Measurements from ENCODE around the gene FOXP1. TPM values are rescaled to one million over a fixed set of nuclear protein-coding genes. Genes with fewer than 3 reads are reported as not detected.

The FOXP1 gene
- total and polyA plus RNA-seq, 2 donors: 26.1 to 42.3 TPM

- WGBS: 91% methylated on average over 5 of the region's 5 CpGs
- no peak overlapping the region for H3K27ac ChIP-seq (ENCODE audit: low read depth in 1 of 2, low read length in 1 of 2)
Measured at GRCh38 chr3:70951316-70951715, 632.2 kb downstream of the FOXP1 start.

GRCh38 chr3:70947579-70947978 is 635.9 kb downstream of the FOXP1 start:
- H3K27me3 ChIP-seq (ENCODE audit: control insufficient read depth in 2 of 2, insufficient read depth in 1 of 2, low read length in 1 of 2): no peaks in the 10 kb centered on the region
- no peaks in the 10 kb centered on the region for H3K4me1 ChIP-seq (ENCODE audit: control insufficient read depth in 2 of 2, insufficient read depth in 2 of 2, low read length in 2 of 2)
- no peak for DNase-seq (ENCODE audit: low read depth in 6 of 9, low spot score in 9 of 9)
- no peaks in the 10 kb centered on the region for H3K36me3 ChIP-seq (ENCODE audit: control insufficient read depth in 2 of 2, insufficient read depth in 2 of 2, low read length in 1 of 2)
- no peaks in the 10 kb centered on the region for H3K9me3 ChIP-seq (ENCODE audit: control insufficient read depth in 2 of 2, insufficient read depth in 1 of 2, low read length in 1 of 2)
- WGBS: 100% methylated on average over 1 of the region's 1 CpG
- H3K27ac ChIP-seq (ENCODE audit: low read depth in 1 of 2, low read length in 1 of 2): no peak overlapping the region
- H3K4me3 ChIP-seq (ENCODE audit: low read length in 2 of 2): no peak overlapping the region

More at GRCh38 chr3:70951316-70951715, 632.2 kb downstream of the FOXP1 start:
- Histone ChIP-seq H3K27me3 (ENCODE audit: control insufficient read depth in 2 of 2, insufficient read depth in 1 of 2, low read length in 1 of 2) (no peaks in the 10 kb centered on the region), H3K4me1 (ENCODE audit: control insufficient read depth in 2 of 2, insufficient read depth in 2 of 2, low read length in 2 of 2) (no peaks in the 10 kb centered on the region), H3K36me3 (ENCODE audit: control insufficient read depth in 2 of 2, insufficient read depth in 2 of 2, low read length in 1 of 2) (peaks cover 0 to 3% of the 10 kb centered on the region in 2 donors), H3K9me3 (ENCODE audit: control insufficient read depth in 2 of 2, insufficient read depth in 1 of 2, low read length in 1 of 2) (no peaks in the 10 kb centered on the region), H3K4me3 (ENCODE audit: low read length in 2 of 2) (no peak overlapping the region)
- DNase-seq (ENCODE audit: low read depth in 6 of 9, low spot score in 9 of 9): no peak

- no peak overlapping the region for H3K4me3 ChIP-seq (ENCODE audit: low read length in 2 of 2)
- H3K9me3 ChIP-seq (ENCODE audit: control insufficient read depth in 2 of 2, insufficient read depth in 1 of 2, low read length in 1 of 2): no peaks in the 10 kb centered on the region
- WGBS: 96% methylated on average over 3 of the region's 3 CpGs
- H3K27me3 ChIP-seq (ENCODE audit: control insufficient read depth in 2 of 2, insufficient read depth in 1 of 2, low read length in 1 of 2): no peaks in the 10 kb centered on the region
- no peak for DNase-seq (ENCODE audit: low read depth in 6 of 9, low spot score in 9 of 9)
- H3K36me3 ChIP-seq (ENCODE audit: control insufficient read depth in 2 of 2, insufficient read depth in 2 of 2, low read length in 1 of 2): no peaks in the 10 kb centered on the region
- H3K4me1 ChIP-seq (ENCODE audit: control insufficient read depth in 2 of 2, insufficient read depth in 2 of 2, low read length in 2 of 2): no peaks in the 10 kb centered on the region
- H3K27ac ChIP-seq (ENCODE audit: low read depth in 1 of 2, low read length in 1 of 2): no peak overlapping the region
Measured at GRCh38 chr3:70943886-70944285, 639.6 kb downstream of the FOXP1 start.

GRCh38 chr3:70933105-70933810 is 650.3 kb downstream of the FOXP1 start:
- no peaks in the 10 kb centered on the region for H3K9me3 ChIP-seq (ENCODE audit: control insufficient read depth in 2 of 2, insufficient read depth in 1 of 2, low read length in 1 of 2)
- no peaks in the 10 kb centered on the region for H3K36me3 ChIP-seq (ENCODE audit: control insufficient read depth in 2 of 2, insufficient read depth in 2 of 2, low read length in 1 of 2)
- H3K27ac ChIP-seq (ENCODE audit: low read depth in 1 of 2, low read length in 1 of 2): no peak overlapping the region
- DNase-seq (ENCODE audit: low read depth in 6 of 9, low spot score in 9 of 9): no peak
- H3K27me3 ChIP-seq (ENCODE audit: control insufficient read depth in 2 of 2, insufficient read depth in 1 of 2, low read length in 1 of 2): no peaks in the 10 kb centered on the region
- no peak overlapping the region for H3K4me3 ChIP-seq (ENCODE audit: low read length in 2 of 2)
- 97% methylated on average over 7 of the region's 7 CpGs for WGBS
- no peaks in the 10 kb centered on the region for H3K4me1 ChIP-seq (ENCODE audit: control insufficient read depth in 2 of 2, insufficient read depth in 2 of 2, low read length in 2 of 2)

GRCh38 chr3:70930066-70930465 is 653.5 kb downstream of the FOXP1 start:
- Histone ChIP-seq H3K9me3 (ENCODE audit: control insufficient read depth in 2 of 2, insufficient read depth in 1 of 2, low read length in 1 of 2) (no peaks in the 10 kb centered on the region), H3K27me3 (ENCODE audit: control insufficient read depth in 2 of 2, insufficient read depth in 1 of 2, low read length in 1 of 2) (no peaks in the 10 kb centered on the region), H3K4me1 (ENCODE audit: control insufficient read depth in 2 of 2, insufficient read depth in 2 of 2, low read length in 2 of 2) (no peaks in the 10 kb centered on the region), H3K4me3 (ENCODE audit: low read length in 2 of 2) (no peak overlapping the region), H3K36me3 (ENCODE audit: control insufficient read depth in 2 of 2, insufficient read depth in 2 of 2, low read length in 1 of 2) (no peaks in the 10 kb centered on the region), H3K27ac (ENCODE audit: low read depth in 1 of 2, low read length in 1 of 2) (no peak overlapping the region)
- no peak for DNase-seq (ENCODE audit: low read depth in 6 of 9, low spot score in 9 of 9)
- 98% methylated on average over 4 of the region's 4 CpGs for WGBS

- 97% methylated on average over 4 of the region's 4 CpGs for WGBS
- H3K36me3 ChIP-seq (ENCODE audit: control insufficient read depth in 2 of 2, insufficient read depth in 2 of 2, low read length in 1 of 2): no peaks in the 10 kb centered on the region
- no peak overlapping the region for H3K4me3 ChIP-seq (ENCODE audit: low read length in 2 of 2)
- no peak overlapping the region for H3K27ac ChIP-seq (ENCODE audit: low read depth in 1 of 2, low read length in 1 of 2)
- no peaks in the 10 kb centered on the region for H3K9me3 ChIP-seq (ENCODE audit: control insufficient read depth in 2 of 2, insufficient read depth in 1 of 2, low read length in 1 of 2)
- no peaks in the 10 kb centered on the region for H3K4me1 ChIP-seq (ENCODE audit: control insufficient read depth in 2 of 2, insufficient read depth in 2 of 2, low read length in 2 of 2)
- no peak for DNase-seq (ENCODE audit: low read depth in 6 of 9, low spot score in 9 of 9)
- no peaks in the 10 kb centered on the region for H3K27me3 ChIP-seq (ENCODE audit: control insufficient read depth in 2 of 2, insufficient read depth in 1 of 2, low read length in 1 of 2)
Measured at GRCh38 chr3:70927239-70927638, 656.3 kb downstream of the FOXP1 start.

GRCh38 chr3:70926835-70927234 is 656.7 kb downstream of the FOXP1 start:
- H3K27ac ChIP-seq (ENCODE audit: low read depth in 1 of 2, low read length in 1 of 2): no peak overlapping the region
- no peak for DNase-seq (ENCODE audit: low read depth in 6 of 9, low spot score in 9 of 9)
- no peaks in the 10 kb centered on the region for H3K36me3 ChIP-seq (ENCODE audit: control insufficient read depth in 2 of 2, insufficient read depth in 2 of 2, low read length in 1 of 2)
- no peaks in the 10 kb centered on the region for H3K27me3 ChIP-seq (ENCODE audit: control insufficient read depth in 2 of 2, insufficient read depth in 1 of 2, low read length in 1 of 2)
- WGBS: 94% methylated on average over 7 of the region's 7 CpGs
- no peaks in the 10 kb centered on the region for H3K4me1 ChIP-seq (ENCODE audit: control insufficient read depth in 2 of 2, insufficient read depth in 2 of 2, low read length in 2 of 2)
- H3K9me3 ChIP-seq (ENCODE audit: control insufficient read depth in 2 of 2, insufficient read depth in 1 of 2, low read length in 1 of 2): no peaks in the 10 kb centered on the region
- no peak overlapping the region for H3K4me3 ChIP-seq (ENCODE audit: low read length in 2 of 2)

- Histone ChIP-seq H3K9me3 (ENCODE audit: control insufficient read depth in 2 of 2, insufficient read depth in 1 of 2, low read length in 1 of 2) (no peaks in the 10 kb centered on the region), H3K4me3 (ENCODE audit: low read length in 2 of 2) (no peak overlapping the region), H3K27me3 (ENCODE audit: control insufficient read depth in 2 of 2, insufficient read depth in 1 of 2, low read length in 1 of 2) (no peaks in the 10 kb centered on the region), H3K4me1 (ENCODE audit: control insufficient read depth in 2 of 2, insufficient read depth in 2 of 2, low read length in 2 of 2) (no peaks in the 10 kb centered on the region), H3K27ac (ENCODE audit: low read depth in 1 of 2, low read length in 1 of 2) (no peak overlapping the region), H3K36me3 (ENCODE audit: control insufficient read depth in 2 of 2, insufficient read depth in 2 of 2, low read length in 1 of 2) (no peaks in the 10 kb centered on the region)
- WGBS: 96% methylated on average over 3 of the region's 3 CpGs
- no peak for DNase-seq (ENCODE audit: low read depth in 6 of 9, low spot score in 9 of 9)
Measured at GRCh38 chr3:70919661-70920060, 663.9 kb downstream of the FOXP1 start.

- no peaks in the 10 kb centered on the region for H3K9me3 ChIP-seq (ENCODE audit: control insufficient read depth in 2 of 2, insufficient read depth in 1 of 2, low read length in 1 of 2)
- H3K4me1 ChIP-seq (ENCODE audit: control insufficient read depth in 2 of 2, insufficient read depth in 2 of 2, low read length in 2 of 2): no peaks in the 10 kb centered on the region
- H3K27me3 ChIP-seq (ENCODE audit: control insufficient read depth in 2 of 2, insufficient read depth in 1 of 2, low read length in 1 of 2): no peaks in the 10 kb centered on the region
- H3K27ac ChIP-seq (ENCODE audit: low read depth in 1 of 2, low read length in 1 of 2): no peak overlapping the region
- 97% methylated on average over 7 of the region's 7 CpGs for WGBS
- no peak for DNase-seq (ENCODE audit: low read depth in 6 of 9, low spot score in 9 of 9)
- H3K4me3 ChIP-seq (ENCODE audit: low read length in 2 of 2): no peak overlapping the region
- H3K36me3 ChIP-seq (ENCODE audit: control insufficient read depth in 2 of 2, insufficient read depth in 2 of 2, low read length in 1 of 2): no peaks in the 10 kb centered on the region
Measured at GRCh38 chr3:70919091-70919490, 664.4 kb downstream of the FOXP1 start.
